Measurements from ENCODE around the gene COL4A6.
"Not testable (repeated sequence)": the region's sequence is repeated elsewhere in the genome, so short reads cannot be mapped to it uniquely, and the experiment has no call there.

COL4A6 gene

GRCh38 chrX:108384783-108385182 is 53.4 kb downstream of the COL4A6 start:
- Histone ChIP-seq H3K27me3 (ENCODE audit: low read length) (no peaks in the 10 kb centered on the region), H3K9me2 (replicated peaks; ENCODE audit: insufficient read depth, low read length) (no peaks in the 10 kb centered on the region), H3F3A (ENCODE audit: insufficient read depth) (no peaks in the 10 kb centered on the region), H3K79me2 (ENCODE audit: insufficient read depth, low read length) (no peaks in the 10 kb centered on the region), H3K4me2 (ENCODE audit: low read depth, low read length, poor library complexity, severe bottlenecking) (no peak overlapping the region), H3K27ac (ENCODE audit: low read depth, low read length) (no peak overlapping the region), H3K9me3 (ENCODE audit: insufficient read depth, low read length) (no peaks in the 10 kb centered on the region), H4K20me1 (ENCODE audit: low read depth, low read length) (no peaks in the 10 kb centered on the region), H2AFZ (ENCODE audit: low read depth, low read length, severe bottlenecking) (no peak overlapping the region), H3K9ac (ENCODE audit: low read length) (no peak overlapping the region), H3K4me3 (ENCODE audit: insufficient read depth, low read length, poor library complexity, severe bottlenecking) (no peak overlapping the region), H3K36me3 (ENCODE audit: low read length) (no peaks in the 10 kb centered on the region)
- no peak for TF ChIP-seq CTCF (IDR thresholded peaks at IDR 0.05; ENCODE audit: insufficient read depth, low read length, poor library complexity, severe bottlenecking)
- no peak for TF ChIP-seq EZH2phosphoT487 (conservative IDR thresholded peaks at IDR 0.05; ENCODE audit: low read length)

GRCh38 chrX:108380222-108380621 is 58.0 kb downstream of the COL4A6 start:
- Histone ChIP-seq H3K4me2 (ENCODE audit: low read depth, low read length, poor library complexity, severe bottlenecking) (no peak overlapping the region), H3F3A (ENCODE audit: insufficient read depth) (no peaks in the 10 kb centered on the region), H3K9me2 (replicated peaks; ENCODE audit: insufficient read depth, low read length) (no peaks in the 10 kb centered on the region), H4K20me1 (ENCODE audit: low read depth, low read length) (no peaks in the 10 kb centered on the region), H2AFZ (ENCODE audit: low read depth, low read length, severe bottlenecking) (no peak overlapping the region), H3K27me3 (ENCODE audit: low read length) (no peaks in the 10 kb centered on the region), H3K36me3 (ENCODE audit: low read length) (no peaks in the 10 kb centered on the region), H3K4me3 (ENCODE audit: insufficient read depth, low read length, poor library complexity, severe bottlenecking) (no peak overlapping the region), H3K79me2 (ENCODE audit: insufficient read depth, low read length) (no peaks in the 10 kb centered on the region), H3K9me3 (ENCODE audit: insufficient read depth, low read length) (no peaks in the 10 kb centered on the region), H3K27ac (ENCODE audit: low read depth, low read length) (no peak overlapping the region), H3K9ac (ENCODE audit: low read length) (no peak overlapping the region)
- TF ChIP-seq CTCF (IDR thresholded peaks at IDR 0.05; ENCODE audit: insufficient read depth, low read length, poor library complexity, severe bottlenecking) (no peak), EZH2phosphoT487 (conservative IDR thresholded peaks at IDR 0.05; ENCODE audit: low read length) (no peak)

- not testable (repeated sequence) for H3K79me2 ChIP-seq (ENCODE audit: insufficient read depth, low read length); H3K36me3 ChIP-seq (ENCODE audit: low read length); H3K9me3 ChIP-seq (ENCODE audit: insufficient read depth, low read length); H3K27me3 ChIP-seq (ENCODE audit: low read length); H3K9ac ChIP-seq (ENCODE audit: low read length); H2AFZ ChIP-seq (ENCODE audit: low read depth, low read length, severe bottlenecking); H3K4me2 ChIP-seq (ENCODE audit: low read depth, low read length, poor library complexity, severe bottlenecking); H4K20me1 ChIP-seq (ENCODE audit: low read depth, low read length); H3K27ac ChIP-seq (ENCODE audit: low read depth, low read length); H3F3A ChIP-seq (ENCODE audit: insufficient read depth); H3K9me2 ChIP-seq (replicated peaks; ENCODE audit: insufficient read depth, low read length); H3K4me3 ChIP-seq (ENCODE audit: insufficient read depth, low read length, poor library complexity, severe bottlenecking)
Measured at GRCh38 chrX:108376821-108377220, 61.4 kb downstream of the COL4A6 start.

GRCh38 chrX:108375591-108375990 is 62.6 kb downstream of the COL4A6 start:
- H3K4me3 ChIP-seq (ENCODE audit: insufficient read depth, low read length, poor library complexity, severe bottlenecking); H3K27me3 ChIP-seq (ENCODE audit: low read length); H3K4me2 ChIP-seq (ENCODE audit: low read depth, low read length, poor library complexity, severe bottlenecking); H2AFZ ChIP-seq (ENCODE audit: low read depth, low read length, severe bottlenecking); H3K9me3 ChIP-seq (ENCODE audit: insufficient read depth, low read length); H3K36me3 ChIP-seq (ENCODE audit: low read length); H3K9ac ChIP-seq (ENCODE audit: low read length); H3K79me2 ChIP-seq (ENCODE audit: insufficient read depth, low read length); H3F3A ChIP-seq (ENCODE audit: insufficient read depth); H3K27ac ChIP-seq (ENCODE audit: low read depth, low read length); H4K20me1 ChIP-seq (ENCODE audit: low read depth, low read length); H3K9me2 ChIP-seq (replicated peaks; ENCODE audit: insufficient read depth, low read length): not testable (repeated sequence)
